NCI-H1417 (cell line): ENCODE results near the gene CEBPE.

Source experiments
- DNase-seq, 3 experiments: peaks; one replicate each; lab custom pipeline; 2025; lab: John Stamatoyannopoulos, UW

CEBPE gene

GRCh38 chr14:23102801-23103200 lies 16.3 kb downstream of the CEBPE start:
- DNase-seq = no peak

- DNase-seq = no peak
Observed at GRCh38 chr14:23101986-23102625, 16.9 kb downstream of the CEBPE start.

- DNase-seq = no peak
Observed at GRCh38 chr14:23101213-23101970, 17.7 kb downstream of the CEBPE start.

- no peak for DNase-seq
Observed at GRCh38 chr14:23099212-23099861, 19.7 kb downstream of the CEBPE start.

- no peak for DNase-seq
Observed at GRCh38 chr14:23097786-23098185, 21.3 kb downstream of the CEBPE start.

- no peak for DNase-seq
Observed at GRCh38 chr14:23095196-23096108, 23.6 kb downstream of the CEBPE start, which contains the start of gene C14orf119. C14orf119 (plus strand) TSS chr14:23095505; CDS start chr14:23097659, 2,154 bp downstream.

GRCh38 chr14:23094666-23095195 lies 24.3 kb downstream of the CEBPE start, which contains the start of gene ACIN1:
ACIN1 (minus strand) TSS chr14:23095136; CDS start chr14:23095112, 24 bp downstream.
- DNase-seq = no peak

- no peak for DNase-seq
Observed at GRCh38 chr14:23093991-23094665, 24.9 kb downstream of the CEBPE start.

GRCh38 chr14:23093526-23093925 lies 25.5 kb downstream of the CEBPE start:
- DNase-seq = no peak

GRCh38 chr14:23093104-23093503 lies 26.0 kb downstream of the CEBPE start:
- DNase-seq = no peak

- DNase-seq = no peak
Observed at GRCh38 chr14:23091294-23092225, 27.5 kb downstream of the CEBPE start.

- DNase-seq = no peak
Observed at GRCh38 chr14:23090254-23090636, 28.8 kb downstream of the CEBPE start.

- no peak for DNase-seq
Observed at GRCh38 chr14:23089498-23090253, 29.4 kb downstream of the CEBPE start.

GRCh38 chr14:23086565-23086964 lies 32.5 kb downstream of the CEBPE start:
- no peak for DNase-seq

GRCh38 chr14:23085458-23085857 lies 33.6 kb downstream of the CEBPE start:
- DNase-seq = no peak

GRCh38 chr14:23080474-23080873 lies 38.6 kb downstream of the CEBPE start:
- no peak for DNase-seq

- no peak for DNase-seq
Observed at GRCh38 chr14:23079716-23080115, 39.3 kb downstream of the CEBPE start.

GRCh38 chr14:23078692-23079116 lies 40.4 kb downstream of the CEBPE start:
- no peak for DNase-seq

- DNase-seq = no peak
Observed at GRCh38 chr14:23077962-23078361, 41.1 kb downstream of the CEBPE start.
